ENCODE data around the gene C14orf180. TPM values are rescaled to one million over a fixed set of nuclear protein-coding genes. Genes with fewer than 3 reads are reported as not detected.

The C14orf180 gene
- total and polyA plus RNA-seq, 2 donors = 0.18 to 0.42 TPM

DNA sequence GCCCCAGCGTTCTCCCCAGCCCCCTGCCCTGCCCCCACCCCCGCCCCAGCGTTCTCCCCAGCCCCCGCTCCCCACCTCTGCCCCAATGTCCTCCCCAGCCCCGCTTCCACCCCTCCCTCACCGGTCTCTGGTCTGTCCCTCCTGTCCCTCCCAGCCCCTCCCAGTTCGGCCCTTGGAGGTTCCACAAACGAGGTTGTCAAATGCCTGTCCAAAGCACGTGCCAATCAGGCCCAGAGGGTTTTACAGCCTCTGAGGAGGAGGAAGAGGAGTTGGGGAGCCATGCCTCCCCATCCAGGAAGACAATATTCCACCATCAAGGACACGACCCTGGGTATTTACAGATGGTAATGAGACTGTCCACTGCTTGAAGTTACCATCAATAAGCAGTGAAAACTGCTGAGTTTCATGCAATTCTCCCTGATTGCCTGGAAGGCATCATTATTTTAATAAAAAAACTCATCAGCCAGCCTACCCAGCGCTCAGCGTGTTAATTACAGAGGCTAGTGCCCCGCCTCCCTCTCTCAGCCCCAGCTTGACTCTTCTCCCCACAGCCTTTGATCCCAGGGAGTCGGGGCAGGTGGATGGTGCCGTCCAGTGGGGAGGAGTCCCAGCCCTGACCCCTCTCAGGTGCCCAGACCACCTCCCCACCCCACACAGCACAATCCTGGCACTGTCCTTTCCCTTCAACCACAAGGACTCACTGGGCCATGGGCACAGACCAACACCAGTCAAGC is 30.6 kb upstream of the C14orf180 start:
- Histone ChIP-seq H3K4me3 (ENCODE audit: low read length in 2 of 2) (no peak overlapping the region), H3K9me3 (ENCODE audit: control insufficient read depth in 2 of 2, insufficient read depth in 1 of 2, low read length in 1 of 2) (no peaks in the 10 kb centered on the region), H3K36me3 (ENCODE audit: control insufficient read depth in 2 of 2, insufficient read depth in 2 of 2, low read length in 1 of 2) (no peaks in the 10 kb centered on the region), H3K27ac (ENCODE audit: low read depth in 1 of 2, low read length in 1 of 2) (no peak overlapping the region), H3K4me1 (ENCODE audit: control insufficient read depth in 2 of 2, insufficient read depth in 2 of 2, low read length in 2 of 2) (no peaks in the 10 kb centered on the region), H3K27me3 (ENCODE audit: control insufficient read depth in 2 of 2, insufficient read depth in 1 of 2, low read length in 1 of 2) (peaks cover 0 to 5% of the 10 kb centered on the region in 2 donors)
- no peak for DNase-seq (ENCODE audit: low read depth in 6 of 9, low spot score in 9 of 9)
- WGBS = 34% methylated on average over 15 of the region's 15 CpGs

DNA sequence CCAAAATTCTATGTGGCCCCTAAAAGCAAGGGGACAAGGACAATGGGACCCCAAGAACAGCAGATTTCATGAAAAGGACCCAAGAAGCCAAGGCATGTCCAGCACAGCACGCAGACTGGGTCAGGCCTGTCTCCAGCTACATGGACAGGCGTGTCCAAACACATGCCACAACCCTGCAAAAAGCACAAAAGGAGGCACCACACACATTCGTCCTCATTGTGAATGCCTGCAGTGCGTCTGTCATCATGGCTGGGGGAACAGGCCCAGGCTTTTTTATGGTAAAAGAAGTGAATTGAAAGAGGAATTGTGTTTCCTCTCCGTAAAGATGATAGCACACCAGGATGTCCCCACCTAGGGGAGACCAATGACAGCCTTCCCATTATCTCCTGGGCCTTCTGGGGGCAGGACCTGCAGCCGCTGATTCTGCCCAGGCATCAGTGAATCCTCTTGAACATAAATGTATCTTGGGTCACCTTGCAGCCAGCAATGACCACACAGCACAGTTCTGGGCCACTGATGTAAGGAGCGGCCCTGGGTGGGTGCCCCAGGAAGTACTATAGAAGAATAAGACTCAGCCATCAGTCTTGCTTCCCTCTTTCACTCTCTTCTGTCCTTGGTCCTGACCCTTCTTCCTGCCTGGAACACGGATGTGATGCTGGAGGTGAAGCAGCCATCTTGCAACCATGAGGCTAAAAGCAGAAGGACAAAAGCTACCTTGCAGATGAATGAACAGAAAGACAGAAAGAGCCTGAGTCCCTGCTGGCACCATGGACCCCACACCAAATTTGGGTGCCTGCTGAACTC is 29.8 kb upstream of the C14orf180 start:
- H3K9me3 ChIP-seq (ENCODE audit: control insufficient read depth in 2 of 2, insufficient read depth in 1 of 2, low read length in 1 of 2) = no peaks in the 10 kb centered on the region
- H3K4me1 ChIP-seq (ENCODE audit: control insufficient read depth in 2 of 2, insufficient read depth in 2 of 2, low read length in 2 of 2) = no peaks in the 10 kb centered on the region
- no peak overlapping the region for H3K4me3 ChIP-seq (ENCODE audit: low read length in 2 of 2)
- no peak overlapping the region for H3K27ac ChIP-seq (ENCODE audit: low read depth in 1 of 2, low read length in 1 of 2)
- peaks cover 0 to 5% of the 10 kb centered on the region in 2 donors for H3K27me3 ChIP-seq (ENCODE audit: control insufficient read depth in 2 of 2, insufficient read depth in 1 of 2, low read length in 1 of 2)
- DNase-seq (ENCODE audit: low read depth in 6 of 9, low spot score in 9 of 9) = no peak
- WGBS = 86% methylated on average over 8 of the region's 8 CpGs
- H3K36me3 ChIP-seq (ENCODE audit: control insufficient read depth in 2 of 2, insufficient read depth in 2 of 2, low read length in 1 of 2) = no peaks in the 10 kb centered on the region

DNA sequence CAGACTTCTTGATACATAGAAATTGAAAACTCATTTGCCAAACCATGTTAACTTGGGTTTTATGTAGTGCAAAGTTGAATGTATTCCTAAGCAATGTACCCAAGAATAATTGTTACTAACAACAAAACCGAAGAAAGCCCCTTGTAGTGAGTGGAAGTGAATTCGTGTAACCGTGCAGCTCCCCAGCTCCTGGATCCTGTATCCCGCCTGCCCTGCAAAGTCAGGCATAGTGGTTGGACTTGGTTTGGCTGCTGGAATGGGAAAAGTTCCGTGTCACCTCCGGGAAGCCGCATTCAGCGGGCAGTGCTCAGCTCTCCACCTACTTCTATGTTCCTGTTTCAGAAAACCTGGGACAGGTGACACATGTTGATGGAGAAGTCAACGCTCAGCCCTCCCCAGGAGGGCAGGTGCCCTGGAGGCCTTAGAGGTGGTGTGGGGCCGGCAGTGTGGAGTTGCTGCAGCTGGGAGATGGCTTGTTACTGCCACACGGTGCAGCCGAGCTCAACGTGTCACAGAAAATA is 29.2 kb upstream of the C14orf180 start:
- no peak for DNase-seq (ENCODE audit: low read depth in 6 of 9, low spot score in 9 of 9)
- no peaks in the 10 kb centered on the region for H3K9me3 ChIP-seq (ENCODE audit: control insufficient read depth in 2 of 2, insufficient read depth in 1 of 2, low read length in 1 of 2)
- no peaks in the 10 kb centered on the region for H3K36me3 ChIP-seq (ENCODE audit: control insufficient read depth in 2 of 2, insufficient read depth in 2 of 2, low read length in 1 of 2)
- 92% methylated on average over 13 of the region's 13 CpGs for WGBS
- H3K27ac ChIP-seq (ENCODE audit: low read depth in 1 of 2, low read length in 1 of 2) = no peak overlapping the region
- H3K4me1 ChIP-seq (ENCODE audit: control insufficient read depth in 2 of 2, insufficient read depth in 2 of 2, low read length in 2 of 2) = no peaks in the 10 kb centered on the region
- peaks cover 0 to 4% of the 10 kb centered on the region in 2 donors for H3K27me3 ChIP-seq (ENCODE audit: control insufficient read depth in 2 of 2, insufficient read depth in 1 of 2, low read length in 1 of 2)
- no peak overlapping the region for H3K4me3 ChIP-seq (ENCODE audit: low read length in 2 of 2)

DNA sequence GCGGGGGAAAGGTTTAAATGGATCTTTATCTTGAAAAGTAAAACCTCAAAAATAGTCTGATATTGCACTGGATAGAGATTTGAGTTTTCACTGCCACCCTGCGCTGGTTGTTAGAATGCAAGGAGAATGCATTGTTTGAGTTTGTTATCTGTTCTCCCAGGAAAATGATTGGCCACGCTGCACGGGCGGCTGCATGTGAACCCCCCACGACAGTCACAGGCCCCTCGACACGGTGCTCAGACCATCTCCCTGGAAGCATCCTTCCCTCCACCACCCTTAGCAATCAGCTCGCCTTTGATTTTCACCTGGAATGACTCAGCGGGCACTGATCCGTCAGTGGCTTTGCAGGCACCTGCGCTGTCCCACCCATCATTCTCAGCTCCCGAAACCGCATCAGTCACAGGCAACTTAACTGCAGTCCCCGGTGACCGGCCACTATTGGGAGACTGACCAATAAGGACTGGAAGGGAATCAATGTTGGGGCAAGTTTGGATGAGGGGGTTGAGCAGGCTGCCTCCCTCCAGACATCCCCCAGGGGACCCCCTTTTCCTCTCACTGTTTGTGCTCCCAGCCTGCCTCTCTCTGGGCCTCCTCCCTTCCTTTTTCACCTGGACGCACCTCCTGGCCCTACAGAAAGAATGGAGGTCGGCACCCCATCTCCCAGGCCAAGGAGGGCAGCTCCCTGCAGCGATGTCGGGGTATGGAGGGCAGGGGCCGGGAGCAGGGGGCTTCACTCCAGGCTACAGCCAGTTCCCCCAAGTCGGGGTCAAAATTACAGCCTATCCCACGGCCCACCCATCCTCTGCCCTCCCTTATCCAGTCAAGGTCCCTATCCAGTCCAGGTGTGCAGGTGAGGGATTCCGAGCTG is 28.5 kb upstream of the C14orf180 start:
- no peak overlapping the region for H3K27ac ChIP-seq (ENCODE audit: low read depth in 1 of 2, low read length in 1 of 2)
- no peak for DNase-seq (ENCODE audit: low read depth in 6 of 9, low spot score in 9 of 9)
- 86% methylated on average over 24 of the region's 24 CpGs for WGBS

DNA sequence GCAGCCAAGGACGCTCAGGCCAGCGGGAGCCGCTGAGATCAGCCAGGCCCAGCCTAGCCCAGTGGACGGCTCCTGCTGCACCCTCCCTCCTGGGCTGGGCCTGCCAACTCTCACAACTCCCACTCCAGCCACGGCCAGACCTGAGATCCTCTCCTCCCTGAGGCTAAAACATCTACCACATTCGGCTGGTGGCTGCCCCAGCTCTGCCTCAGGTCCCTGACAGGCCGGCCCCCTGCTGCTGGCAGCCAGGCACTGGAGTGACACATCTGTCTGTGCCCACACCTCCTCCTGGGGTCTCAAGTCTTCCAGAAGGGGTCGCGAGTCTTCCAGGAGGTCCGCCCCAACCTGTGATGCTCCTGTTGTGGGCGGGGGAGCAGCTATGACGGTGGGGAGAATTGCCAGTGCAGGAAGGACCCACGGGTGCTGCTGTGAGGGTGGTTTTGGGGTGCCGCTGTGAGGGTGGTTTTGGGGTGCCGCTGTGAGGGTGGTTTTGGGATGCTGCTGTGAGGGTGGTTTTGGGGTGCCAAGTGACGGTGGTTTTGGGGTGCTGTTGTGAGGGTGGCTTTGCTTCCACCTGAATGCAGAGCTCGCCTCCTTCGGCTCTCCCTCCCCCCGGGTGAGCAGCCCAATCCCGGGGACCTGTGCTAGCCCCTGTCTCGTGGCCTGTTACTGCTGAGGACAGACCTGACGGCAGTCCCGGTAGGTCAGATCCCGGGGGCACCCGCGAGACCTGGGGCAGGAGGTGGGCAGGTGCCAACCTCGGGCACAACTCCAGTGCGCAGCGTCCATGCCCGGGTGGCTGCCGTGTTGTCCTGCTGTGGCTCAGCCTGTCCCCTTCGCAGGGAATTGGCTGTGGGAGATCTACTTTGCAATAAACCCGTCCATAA is 27.5 kb upstream of the C14orf180 start:
- Histone ChIP-seq H3K27me3 (ENCODE audit: control insufficient read depth in 2 of 2, insufficient read depth in 1 of 2, low read length in 1 of 2) (no peaks in the 10 kb centered on the region), H3K4me3 (ENCODE audit: low read length in 2 of 2) (no peak overlapping the region), H3K36me3 (ENCODE audit: control insufficient read depth in 2 of 2, insufficient read depth in 2 of 2, low read length in 1 of 2) (no peaks in the 10 kb centered on the region), H3K4me1 (ENCODE audit: control insufficient read depth in 2 of 2, insufficient read depth in 2 of 2, low read length in 2 of 2) (no peaks in the 10 kb centered on the region), H3K27ac (ENCODE audit: low read depth in 1 of 2, low read length in 1 of 2) (no peak overlapping the region), H3K9me3 (ENCODE audit: control insufficient read depth in 2 of 2, insufficient read depth in 1 of 2, low read length in 1 of 2) (no peaks in the 10 kb centered on the region)
- WGBS = 86% methylated on average over 33 of the region's 33 CpGs
- DNase-seq (ENCODE audit: low read depth in 6 of 9, low spot score in 9 of 9) = no peak

More for the DNA sequence above, 28.5 kb upstream of the C14orf180 start:
- Histone ChIP-seq H3K27me3 (ENCODE audit: control insufficient read depth in 2 of 2, insufficient read depth in 1 of 2, low read length in 1 of 2) (peaks cover 0 to 2% of the 10 kb centered on the region in 2 donors), H3K36me3 (ENCODE audit: control insufficient read depth in 2 of 2, insufficient read depth in 2 of 2, low read length in 1 of 2) (no peaks in the 10 kb centered on the region), H3K4me3 (ENCODE audit: low read length in 2 of 2) (no peak overlapping the region), H3K4me1 (ENCODE audit: control insufficient read depth in 2 of 2, insufficient read depth in 2 of 2, low read length in 2 of 2) (no peaks in the 10 kb centered on the region), H3K9me3 (ENCODE audit: control insufficient read depth in 2 of 2, insufficient read depth in 1 of 2, low read length in 1 of 2) (no peaks in the 10 kb centered on the region)

DNA sequence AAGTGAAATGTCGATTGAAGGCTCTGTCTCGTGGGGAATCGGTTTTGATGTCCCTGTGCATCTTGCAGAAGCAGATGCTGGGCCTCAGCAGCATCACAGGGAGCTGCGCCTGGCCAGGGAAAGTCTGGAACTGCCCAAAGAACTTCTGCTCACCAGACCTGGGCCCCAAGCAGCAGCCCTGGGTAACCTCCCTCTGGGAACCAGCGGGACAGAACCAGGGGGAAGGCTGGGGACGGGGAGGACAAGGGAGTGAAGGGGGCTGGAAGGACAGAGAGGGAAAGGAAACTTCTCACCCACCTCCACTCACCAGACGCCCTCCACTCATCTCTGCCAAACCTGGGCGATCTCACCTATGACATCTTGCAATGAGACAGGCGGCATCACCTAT is 26.8 kb upstream of the C14orf180 start:
- no peaks in the 10 kb centered on the region for H3K9me3 ChIP-seq (ENCODE audit: control insufficient read depth in 2 of 2, insufficient read depth in 1 of 2, low read length in 1 of 2)
- H3K27me3 ChIP-seq (ENCODE audit: control insufficient read depth in 2 of 2, insufficient read depth in 1 of 2, low read length in 1 of 2) = no peaks in the 10 kb centered on the region
- DNase-seq (ENCODE audit: low read depth in 6 of 9, low spot score in 9 of 9) = no peak
- no peak overlapping the region for H3K4me3 ChIP-seq (ENCODE audit: low read length in 2 of 2)
- H3K4me1 ChIP-seq (ENCODE audit: control insufficient read depth in 2 of 2, insufficient read depth in 2 of 2, low read length in 2 of 2) = no peaks in the 10 kb centered on the region
- H3K27ac ChIP-seq (ENCODE audit: low read depth in 1 of 2, low read length in 1 of 2) = no peak overlapping the region
- WGBS = 89% methylated on average over 9 of the region's 9 CpGs
- H3K36me3 ChIP-seq (ENCODE audit: control insufficient read depth in 2 of 2, insufficient read depth in 2 of 2, low read length in 1 of 2) = no peaks in the 10 kb centered on the region

DNA sequence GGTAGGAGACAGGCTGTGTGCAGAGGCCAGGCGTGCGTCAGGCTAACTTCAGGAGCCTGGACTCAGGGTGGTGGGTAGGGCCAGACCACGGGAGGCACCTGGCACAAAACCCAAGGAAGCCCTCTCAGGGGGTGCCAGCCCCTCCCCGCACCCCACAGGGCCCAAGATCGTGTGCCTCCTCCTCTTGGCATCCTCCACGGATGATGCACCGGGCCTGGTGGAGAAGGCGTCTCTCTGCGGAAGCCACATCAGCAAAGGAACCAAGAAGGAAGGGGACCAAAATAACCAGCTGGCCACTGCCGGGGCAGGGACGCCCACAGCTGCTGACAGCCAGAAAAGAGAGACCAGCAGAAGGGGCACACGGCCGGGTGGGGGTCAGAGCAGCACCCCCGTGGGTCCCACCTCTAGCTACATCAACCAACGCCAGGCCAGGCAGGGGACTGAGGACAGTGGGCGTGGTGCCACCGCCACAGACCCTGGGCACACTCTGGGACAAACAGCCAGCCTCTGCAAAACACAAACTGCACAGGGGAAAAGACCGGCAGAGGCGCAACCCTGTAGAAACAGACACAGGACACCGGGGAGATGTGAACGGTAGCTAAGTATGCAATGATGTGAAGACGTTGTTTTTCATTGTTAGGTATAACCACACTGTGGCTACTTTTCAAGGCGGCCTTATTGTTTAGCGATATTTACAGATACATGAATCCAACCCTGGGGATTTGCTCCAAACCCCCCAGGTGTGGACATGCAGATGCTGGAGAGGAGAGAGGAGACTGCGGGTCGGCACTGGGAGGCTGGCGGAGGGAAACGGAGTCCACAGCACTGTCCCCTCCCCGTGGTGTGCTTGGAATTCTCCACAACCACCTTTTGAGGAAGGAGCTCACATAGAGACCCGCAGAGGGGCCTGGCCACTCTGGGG is 26.1 kb upstream of the C14orf180 start:
- Histone ChIP-seq H3K36me3 (ENCODE audit: control insufficient read depth in 2 of 2, insufficient read depth in 2 of 2, low read length in 1 of 2) (no peaks in the 10 kb centered on the region), H3K4me1 (ENCODE audit: control insufficient read depth in 2 of 2, insufficient read depth in 2 of 2, low read length in 2 of 2) (no peaks in the 10 kb centered on the region), H3K27me3 (ENCODE audit: control insufficient read depth in 2 of 2, insufficient read depth in 1 of 2, low read length in 1 of 2) (no peaks in the 10 kb centered on the region), H3K27ac (ENCODE audit: low read depth in 1 of 2, low read length in 1 of 2) (no peak overlapping the region), H3K9me3 (ENCODE audit: control insufficient read depth in 2 of 2, insufficient read depth in 1 of 2, low read length in 1 of 2) (no peaks in the 10 kb centered on the region), H3K4me3 (ENCODE audit: low read length in 2 of 2) (no peak overlapping the region)
- WGBS = 83% methylated on average over 30 of the region's 30 CpGs
- no peak for DNase-seq (ENCODE audit: low read depth in 6 of 9, low spot score in 9 of 9)

Measured in thymus (tissue), 11 donors.